ENCODE results near the gene F8A2.
"Not testable (repeated sequence)": the region's sequence is repeated elsewhere in the genome, so short reads cannot be mapped to it uniquely, and the experiment has no call there.

F8A2 gene

DNA sequence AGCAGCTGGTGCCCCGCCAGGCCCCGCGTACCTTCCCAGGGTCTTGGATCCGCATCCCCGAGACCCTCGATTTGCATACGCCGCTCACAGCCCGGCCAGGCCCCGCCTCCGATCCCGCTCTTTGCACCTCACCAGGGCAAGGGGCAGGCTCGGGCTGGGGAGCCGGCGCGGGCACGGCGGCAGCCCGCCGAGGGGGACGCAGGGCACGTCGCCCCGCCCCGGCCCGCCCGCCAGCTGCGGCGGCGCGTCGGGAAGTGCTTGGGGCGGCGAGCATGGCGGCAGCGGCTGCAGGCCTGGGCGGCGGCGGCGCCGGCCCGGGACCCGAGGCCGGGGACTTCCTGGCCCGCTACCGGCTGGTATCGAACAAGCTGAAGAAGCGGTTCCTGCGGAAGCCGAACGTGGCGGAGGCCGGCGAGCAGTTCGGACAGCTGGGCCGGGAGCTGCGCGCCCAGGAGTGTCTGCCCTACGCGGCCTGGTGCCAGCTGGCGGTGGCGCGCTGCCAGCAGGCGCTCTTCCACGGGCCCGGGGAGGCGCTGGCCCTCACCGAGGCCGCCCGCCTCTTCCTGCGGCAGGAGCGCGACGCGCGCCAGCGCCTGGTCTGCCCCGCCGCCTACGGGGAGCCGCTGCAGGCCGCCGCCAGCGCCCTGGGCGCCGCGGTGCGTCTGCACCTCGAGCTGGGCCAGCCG is at the start of gene F8A2:
Gene F8A2 (plus strand): TSS at position 253 of the 686 bp plus-strand sequence. CDS start 20 bp downstream, at position 273.
- H3K27me3 ChIP-seq (ENCODE audit: insufficient read depth, low read length); H3K27ac ChIP-seq (ENCODE audit: low read depth, low read length); H3K36me3 ChIP-seq (ENCODE audit: insufficient read depth, low read length); H3K79me2 ChIP-seq (ENCODE audit: control insufficient read depth, insufficient read depth, low read length, unreplicated experiment); H2AFZ ChIP-seq (ENCODE audit: low read length, unreplicated experiment); H3K4me1 ChIP-seq (ENCODE audit: control insufficient read depth, insufficient read depth, low read length, unreplicated experiment); H3K4me3 ChIP-seq (ENCODE audit: low read depth, low read length): not testable (repeated sequence)

DNA sequence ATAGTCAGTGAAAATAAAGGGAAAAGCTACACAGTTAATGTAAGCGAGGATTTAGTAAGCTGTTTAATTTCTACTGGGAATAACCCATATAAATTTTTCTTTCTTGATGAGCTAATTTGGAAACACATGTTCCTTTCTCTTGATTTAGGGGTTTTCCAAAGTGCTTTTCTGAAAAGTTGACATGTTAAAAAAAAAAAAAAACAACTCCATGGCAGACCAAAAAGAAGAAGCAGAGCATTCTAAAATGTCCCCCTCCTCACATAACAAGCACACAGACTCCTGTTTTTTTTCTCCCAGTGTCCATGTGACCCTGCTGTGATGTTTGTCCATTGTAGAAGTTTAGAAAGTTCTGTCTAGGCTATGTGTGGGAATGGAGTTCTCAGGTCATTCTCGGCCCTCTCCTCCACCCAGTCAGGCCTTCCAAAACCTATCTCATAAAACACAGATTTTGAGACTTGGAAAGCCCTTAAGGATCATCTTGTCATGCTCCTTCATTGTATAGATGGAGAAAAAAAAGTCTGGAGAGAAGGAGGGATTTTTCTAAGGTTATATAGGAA is 48.3 kb upstream of the F8A2 start:
- Histone ChIP-seq H3K79me2 (ENCODE audit: control insufficient read depth, insufficient read depth, low read length, unreplicated experiment) (peaks cover 8% of the 10 kb centered on the region), H2AFZ (ENCODE audit: low read length, unreplicated experiment) (peak overlapping the region; percentile 50), H3K36me3 (ENCODE audit: insufficient read depth, low read length) (no peaks in the 10 kb centered on the region), H3K4me3 (ENCODE audit: low read depth, low read length) (peak overlapping the region; percentile 80), H3K4me1 (ENCODE audit: control insufficient read depth, insufficient read depth, low read length, unreplicated experiment) (no peaks in the 10 kb centered on the region), H3K27ac (ENCODE audit: low read depth, low read length) (peak overlapping the region; percentile 77), H3K27me3 (ENCODE audit: insufficient read depth, low read length) (no peaks in the 10 kb centered on the region)

DNA sequence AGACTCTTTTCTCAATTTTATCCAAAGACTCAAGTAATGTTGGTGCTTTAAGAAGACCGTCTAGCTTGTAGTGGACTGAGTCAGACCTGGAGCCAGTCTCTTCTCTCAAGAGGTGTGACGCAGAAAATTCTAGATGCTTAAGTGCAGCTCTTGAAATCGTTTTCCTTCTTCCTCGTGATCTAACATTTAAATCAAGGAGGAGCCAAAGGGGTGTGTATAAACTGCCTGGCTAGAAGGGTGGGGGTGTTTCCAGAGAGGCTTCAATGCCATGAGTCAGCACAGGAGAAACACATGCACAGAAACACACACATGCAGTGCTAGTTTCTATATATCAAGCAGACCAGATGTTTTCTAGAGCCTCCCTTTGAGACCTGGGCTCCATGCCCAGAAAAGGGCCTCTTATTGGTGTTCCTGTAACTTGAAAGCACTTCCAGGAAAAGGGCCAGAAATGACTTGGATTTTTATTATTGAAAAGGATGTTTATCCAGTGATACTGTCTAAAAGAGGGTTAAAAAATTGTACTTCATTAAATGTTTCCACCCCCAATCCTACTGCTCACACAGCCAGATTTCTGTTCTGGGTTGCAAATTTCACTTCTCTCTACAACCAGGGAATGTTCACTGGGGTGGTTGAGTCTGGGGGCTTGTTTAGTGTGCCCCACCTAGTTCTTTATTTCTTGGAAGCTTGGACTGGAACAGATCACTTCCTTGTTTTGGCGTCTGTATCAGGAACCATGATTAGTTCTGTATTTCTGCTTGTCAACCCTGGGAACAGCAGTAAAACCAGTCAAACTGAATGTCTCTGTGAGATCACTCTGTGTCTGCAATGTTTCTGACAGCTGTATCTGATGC is 47.2 kb upstream of the F8A2 start, which contains the start of gene CLIC2:
Gene CLIC2 (minus strand): TSS at position 129 of the 851 bp plus-strand sequence. CDS start 187 bp downstream, outside the sequence.
- peak within 1 kb of the TSS; percentile 77 for H3K27ac ChIP-seq (ENCODE audit: low read depth, low read length)
- peak within 1 kb of the TSS; percentile 91 for H2AFZ ChIP-seq (ENCODE audit: low read length, unreplicated experiment)
- H3K79me2 ChIP-seq (ENCODE audit: control insufficient read depth, insufficient read depth, low read length, unreplicated experiment), result peaks cover 8% of the 10 kb centered on the region
- H3K27me3 ChIP-seq (ENCODE audit: insufficient read depth, low read length), result no peaks in the 10 kb centered on the region
- peak within 1 kb of the TSS; percentile 80 for H3K4me3 ChIP-seq (ENCODE audit: low read depth, low read length)
- H3K36me3 ChIP-seq (ENCODE audit: insufficient read depth, low read length), result no peaks in the 10 kb centered on the region
- no peaks in the 10 kb centered on the region for H3K4me1 ChIP-seq (ENCODE audit: control insufficient read depth, insufficient read depth, low read length, unreplicated experiment)

DNA sequence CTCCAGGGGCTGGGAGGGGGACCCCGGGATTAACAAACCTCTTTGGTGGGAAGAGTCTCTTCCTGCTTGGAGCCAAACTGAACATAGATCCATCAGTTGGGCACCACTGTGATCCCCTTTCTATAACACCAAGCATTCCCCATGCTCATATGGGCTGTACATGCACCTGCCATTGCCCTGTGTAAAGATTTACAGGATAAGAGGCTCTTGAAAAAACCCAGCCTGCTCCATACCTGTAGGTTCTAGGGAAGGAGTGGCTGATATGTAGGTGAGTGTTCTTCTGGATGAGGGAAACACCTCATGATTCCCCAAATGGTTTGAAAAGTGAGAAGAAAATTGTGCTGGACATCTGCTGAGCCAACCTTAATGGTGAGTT is 46.6 kb upstream of the F8A2 start:
- H2AFZ ChIP-seq (ENCODE audit: low read length, unreplicated experiment); H3K79me2 ChIP-seq (ENCODE audit: control insufficient read depth, insufficient read depth, low read length, unreplicated experiment); H3K36me3 ChIP-seq (ENCODE audit: insufficient read depth, low read length); H3K4me1 ChIP-seq (ENCODE audit: control insufficient read depth, insufficient read depth, low read length, unreplicated experiment); H3K27me3 ChIP-seq (ENCODE audit: insufficient read depth, low read length); H3K4me3 ChIP-seq (ENCODE audit: low read depth, low read length): not testable (repeated sequence)
- H3K27ac ChIP-seq (ENCODE audit: low read depth, low read length), result 0 out of 2 replicates have a peak overlapping the region, but pooled peaks have one; percentile 61

DNA sequence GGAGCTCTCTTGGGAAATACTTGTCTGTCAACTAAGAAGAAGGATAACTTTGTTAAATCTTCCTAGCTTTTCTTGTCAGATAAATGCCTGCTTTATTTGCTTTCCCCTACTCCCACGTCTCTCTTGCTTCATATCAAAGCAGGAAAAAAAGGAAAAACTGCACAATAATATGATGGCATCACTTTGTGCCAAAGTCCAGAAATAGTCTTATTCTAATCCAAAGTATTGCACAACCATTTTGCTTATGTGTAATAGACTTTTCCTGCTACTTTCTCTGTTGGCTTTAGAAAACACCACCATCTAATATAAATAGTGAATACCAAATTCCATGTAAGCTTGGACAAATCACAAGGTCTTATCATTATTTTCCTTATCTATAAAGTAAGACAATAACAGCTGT is 36.2 kb upstream of the F8A2 start:
- H3K79me2 ChIP-seq (ENCODE audit: control insufficient read depth, insufficient read depth, low read length, unreplicated experiment); H3K27ac ChIP-seq (ENCODE audit: low read depth, low read length); H3K36me3 ChIP-seq (ENCODE audit: insufficient read depth, low read length); H3K27me3 ChIP-seq (ENCODE audit: insufficient read depth, low read length); H2AFZ ChIP-seq (ENCODE audit: low read length, unreplicated experiment); H3K4me1 ChIP-seq (ENCODE audit: control insufficient read depth, insufficient read depth, low read length, unreplicated experiment); H3K4me3 ChIP-seq (ENCODE audit: low read depth, low read length): not testable (repeated sequence)

DNA sequence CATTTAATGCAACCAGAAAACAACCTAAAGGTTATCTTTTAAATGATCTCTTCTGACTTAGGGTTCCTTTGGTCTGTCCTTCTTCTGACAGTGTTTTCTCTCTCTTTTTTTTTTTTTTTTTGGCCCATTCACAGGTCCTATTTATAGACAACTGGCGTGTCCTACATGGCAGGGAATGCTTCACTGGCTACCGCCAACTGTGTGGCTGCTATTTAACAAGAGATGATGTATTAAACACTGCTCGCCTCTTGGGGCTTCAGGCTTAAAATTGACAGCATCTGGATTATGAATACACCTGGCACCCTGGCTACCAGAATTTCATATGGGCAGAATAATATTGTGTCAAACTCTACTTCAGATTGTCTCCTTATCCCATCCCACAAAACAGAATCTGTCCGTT is 32.4 kb upstream of the F8A2 start:
- not testable (repeated sequence) for H3K27me3 ChIP-seq (ENCODE audit: insufficient read depth, low read length); H3K79me2 ChIP-seq (ENCODE audit: control insufficient read depth, insufficient read depth, low read length, unreplicated experiment); H3K4me3 ChIP-seq (ENCODE audit: low read depth, low read length); H2AFZ ChIP-seq (ENCODE audit: low read length, unreplicated experiment); H3K36me3 ChIP-seq (ENCODE audit: insufficient read depth, low read length); H3K27ac ChIP-seq (ENCODE audit: low read depth, low read length); H3K4me1 ChIP-seq (ENCODE audit: control insufficient read depth, insufficient read depth, low read length, unreplicated experiment)

DNA sequence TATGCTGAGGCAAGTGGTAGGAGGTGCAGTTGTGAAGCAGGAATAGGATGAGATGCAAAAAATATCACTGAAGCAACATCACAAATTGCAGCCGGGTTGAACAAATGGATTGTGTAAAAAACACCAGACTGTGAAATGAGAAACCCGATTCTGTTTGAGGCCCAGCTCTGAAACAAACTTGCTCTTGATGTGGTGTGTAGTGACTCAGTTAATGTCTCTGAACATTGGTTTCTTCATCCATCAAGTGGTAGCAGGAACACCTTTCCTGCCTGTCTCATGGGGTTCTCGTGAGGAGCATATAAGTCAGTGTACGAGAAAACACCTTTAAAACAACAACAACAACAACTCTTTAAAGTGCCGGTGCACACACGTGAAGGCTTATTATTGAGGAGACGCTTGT is 18.2 kb upstream of the F8A2 start:
- H3K36me3 ChIP-seq (ENCODE audit: insufficient read depth, low read length); H3K4me3 ChIP-seq (ENCODE audit: low read depth, low read length); H3K27ac ChIP-seq (ENCODE audit: low read depth, low read length); H3K27me3 ChIP-seq (ENCODE audit: insufficient read depth, low read length); H3K4me1 ChIP-seq (ENCODE audit: control insufficient read depth, insufficient read depth, low read length, unreplicated experiment); H3K79me2 ChIP-seq (ENCODE audit: control insufficient read depth, insufficient read depth, low read length, unreplicated experiment); H2AFZ ChIP-seq (ENCODE audit: low read length, unreplicated experiment): not testable (repeated sequence)

DNA sequence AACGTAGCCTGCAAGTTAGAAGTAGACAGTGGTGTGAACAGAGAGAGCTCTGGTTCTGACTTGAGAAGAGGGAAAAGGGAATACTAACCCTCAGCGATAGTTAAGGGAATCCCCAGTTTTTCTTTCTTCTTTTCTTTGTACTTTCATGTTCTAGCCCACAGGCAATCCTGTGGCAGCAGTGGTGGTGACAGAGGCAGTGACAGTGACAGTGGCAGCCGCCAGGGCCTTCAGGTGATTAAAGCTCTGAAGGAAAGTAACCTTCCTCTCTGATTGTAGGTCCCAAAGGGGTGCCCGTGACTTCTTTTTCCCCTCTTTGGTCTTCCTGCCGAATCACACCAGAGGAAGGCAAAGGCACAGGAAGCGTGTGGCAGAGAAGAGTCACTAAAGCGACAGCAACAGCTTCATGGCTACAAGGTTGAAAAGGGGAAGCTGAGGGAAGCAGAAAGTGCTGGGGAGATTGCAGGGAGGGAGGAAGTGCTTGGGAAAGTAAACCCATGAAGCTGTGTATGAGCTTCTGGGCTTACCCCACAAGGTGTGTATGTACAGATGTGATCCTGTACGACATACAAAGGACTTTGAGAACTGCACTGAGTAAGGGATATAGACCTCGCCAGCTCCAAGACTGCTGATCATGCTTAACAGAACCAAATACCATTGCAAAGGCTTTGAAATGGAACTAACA is 8.0 kb upstream of the F8A2 start:
- H3K79me2 ChIP-seq (ENCODE audit: control insufficient read depth, insufficient read depth, low read length, unreplicated experiment); H3K4me3 ChIP-seq (ENCODE audit: low read depth, low read length); H3K4me1 ChIP-seq (ENCODE audit: control insufficient read depth, insufficient read depth, low read length, unreplicated experiment); H3K27ac ChIP-seq (ENCODE audit: low read depth, low read length); H2AFZ ChIP-seq (ENCODE audit: low read length, unreplicated experiment); H3K27me3 ChIP-seq (ENCODE audit: insufficient read depth, low read length); H3K36me3 ChIP-seq (ENCODE audit: insufficient read depth, low read length): not testable (repeated sequence)

DNA sequence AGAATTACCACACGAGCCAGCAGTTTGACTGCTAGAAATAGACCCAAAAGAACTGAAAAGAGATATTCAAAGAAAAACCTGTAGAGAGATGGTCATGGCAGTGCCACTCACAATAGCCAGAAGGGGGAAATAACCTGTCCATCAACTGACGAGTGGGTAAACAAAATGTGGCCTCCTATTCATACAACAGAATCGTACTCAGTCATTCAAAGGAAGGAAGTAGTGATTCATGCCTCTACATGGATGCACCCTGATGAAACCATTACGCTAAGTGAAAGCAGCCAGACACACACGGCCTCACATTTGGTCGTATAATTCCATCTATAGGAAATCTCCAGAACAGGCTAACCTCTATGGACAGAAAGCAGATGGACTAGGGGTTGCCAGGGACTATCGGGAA is 2.1 kb upstream of the F8A2 start:
- H3K27ac ChIP-seq (ENCODE audit: low read depth, low read length); H2AFZ ChIP-seq (ENCODE audit: low read length, unreplicated experiment); H3K27me3 ChIP-seq (ENCODE audit: insufficient read depth, low read length); H3K36me3 ChIP-seq (ENCODE audit: insufficient read depth, low read length); H3K4me3 ChIP-seq (ENCODE audit: low read depth, low read length); H3K79me2 ChIP-seq (ENCODE audit: control insufficient read depth, insufficient read depth, low read length, unreplicated experiment); H3K4me1 ChIP-seq (ENCODE audit: control insufficient read depth, insufficient read depth, low read length, unreplicated experiment): not testable (repeated sequence)

DNA sequence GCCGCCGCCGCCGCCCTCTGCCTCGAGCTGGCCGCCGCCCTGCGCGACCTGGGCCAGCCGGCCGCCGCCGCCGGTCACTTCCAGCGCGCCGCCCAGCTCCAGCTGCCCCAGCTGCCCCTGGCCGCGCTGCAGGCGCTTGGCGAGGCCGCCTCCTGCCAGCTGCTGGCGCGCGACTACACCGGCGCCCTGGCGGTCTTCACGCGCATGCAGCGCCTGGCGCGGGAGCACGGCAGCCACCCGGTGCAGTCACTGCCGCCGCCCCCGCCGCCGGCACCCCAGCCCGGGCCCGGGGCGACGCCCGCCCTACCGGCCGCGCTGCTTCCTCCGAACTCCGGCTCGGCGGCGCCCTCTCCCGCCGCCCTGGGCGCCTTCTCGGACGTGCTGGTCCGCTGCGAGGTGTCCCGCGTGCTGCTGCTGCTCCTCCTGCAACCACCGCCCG is 653 bp downstream of the F8A2 start:
- not testable (repeated sequence) for H3K36me3 ChIP-seq (ENCODE audit: insufficient read depth, low read length); H3K79me2 ChIP-seq (ENCODE audit: control insufficient read depth, insufficient read depth, low read length, unreplicated experiment); H3K27ac ChIP-seq (ENCODE audit: low read depth, low read length); H2AFZ ChIP-seq (ENCODE audit: low read length, unreplicated experiment); H3K4me3 ChIP-seq (ENCODE audit: low read depth, low read length); H3K27me3 ChIP-seq (ENCODE audit: insufficient read depth, low read length); H3K4me1 ChIP-seq (ENCODE audit: control insufficient read depth, insufficient read depth, low read length, unreplicated experiment)
